ENCODE results near the gene FZR1.
"Not testable (repeated sequence)": the region's sequence is repeated elsewhere in the genome, so short reads cannot be mapped to it uniquely, and the experiment has no call there.

Gene FZR1

GRCh38 chr19:3497757-3498520 is 8.2 kb upstream of the FZR1 start:
- DNase-seq, result no peak

- DNase-seq, result no peak
Measured at GRCh38 chr19:3499738-3500428, 6.2 kb upstream of the FZR1 start.

- peak; percentile 98 for DNase-seq
Measured at GRCh38 chr19:3500429-3501101, 5.5 kb upstream of the FZR1 start, which contains the start of gene DOHH. Gene DOHH (minus strand): TSS chr19:3500674. CDS start chr19:3496814, 3,860 bp downstream.

- no peak for DNase-seq
Measured at GRCh38 chr19:3501780-3502179, 4.3 kb upstream of the FZR1 start.

GRCh38 chr19:3503036-3503572 is 3.0 kb upstream of the FZR1 start:
- no peak for DNase-seq

- no peak for DNase-seq
Measured at GRCh38 chr19:3504735-3505134, 1.4 kb upstream of the FZR1 start.

- peak; percentile 28 for DNase-seq
Measured at GRCh38 chr19:3506384-3507340, 551 bp downstream of the FZR1 start.

- DNase-seq, result peak; percentile 65
Measured at GRCh38 chr19:3507371-3508120, 1.4 kb downstream of the FZR1 start.

- DNase-seq, result not testable (repeated sequence)
Measured at GRCh38 chr19:3508121-3508661, 2.1 kb downstream of the FZR1 start.

- DNase-seq, result no peak
Measured at GRCh38 chr19:3508771-3509535, 2.8 kb downstream of the FZR1 start.

GRCh38 chr19:3509566-3509989 is 3.5 kb downstream of the FZR1 start:
- no peak for DNase-seq

- no peak for DNase-seq
Measured at GRCh38 chr19:3510727-3511126, 4.6 kb downstream of the FZR1 start.

GRCh38 chr19:3511506-3512251 is 5.6 kb downstream of the FZR1 start:
- no peak for DNase-seq

- no peak for DNase-seq
Measured at GRCh38 chr19:3512562-3513228, 6.6 kb downstream of the FZR1 start.

- DNase-seq, result no peak
Measured at GRCh38 chr19:3513229-3514140, 7.4 kb downstream of the FZR1 start.

GRCh38 chr19:3514930-3515329 is 8.8 kb downstream of the FZR1 start:
- no peak for DNase-seq

- DNase-seq, result no peak
Measured at GRCh38 chr19:3515891-3516422, 9.8 kb downstream of the FZR1 start.
